Activated T-cell treated with anti-CD3 and anti-CD28 coated beads, Interleukin-2, amount 50 U/mL, for 72 hours (primary cell): ENCODE data around the gene SLC47A2. TPM values are rescaled to one million over a fixed set of nuclear protein-coding genes. Genes with fewer than 3 reads are reported as not detected.
"Not testable (repeated sequence)": the region's sequence is repeated elsewhere in the genome, so short reads cannot be mapped to it uniquely, and the experiment has no call there.

ENCODE experiments used
- ATAC-seq, 2 donors: fragments of 150-1000 bp; cut with Tn5 transposase; replicated peaks in 1 of 2; 2 replicates each; pipeline ENCODE4 v1.10.0; 2021; ENCODE audit warnings: moderate library complexity in 2 of 2, mild to moderate bottlenecking in 1 of 2
- DNase-seq, 2 donors: peaks; one replicate each; pipeline ENCODE4 v3.0.0; 2021 to 2022; ENCODE audit warnings: mixed read lengths in 1 of 2
- H3K27ac Mint-ChIP-seq: one replicate; pipeline ENCODE4 v1.8.0; 2022; ENCODE audit warnings: mild to moderate bottlenecking, moderate library complexity, mixed read lengths
- H3K27me3 Mint-ChIP-seq: one replicate; pipeline ENCODE4 v1.8.0; 2022; ENCODE audit warnings: low read depth, mixed read lengths
- H3K36me3 Mint-ChIP-seq, 2 donors: one replicate each; pipeline ENCODE4 v1.8.0; 2022; ENCODE audit warnings: mixed read lengths in 2 of 2, mild to moderate bottlenecking in 1 of 2; ENCODE audit not compliant: insufficient read depth in 2 of 2
- H3K4me1 Mint-ChIP-seq: one replicate; pipeline ENCODE4 v1.8.0; 2022; ENCODE audit warnings: low read depth, mixed read lengths
- H3K4me3 Mint-ChIP-seq, 2 donors: one replicate each; pipeline ENCODE4 v1.8.0; 2022; ENCODE audit warnings: mild to moderate bottlenecking in 2 of 2, mixed read lengths in 2 of 2, moderate library complexity in 2 of 2
- H3K9me3 Mint-ChIP-seq, 2 donors: one replicate each; pipeline ENCODE4 v1.8.0; 2022; ENCODE audit warnings: mixed read lengths in 2 of 2
- total RNA-seq, 2 donors: library from RNA; stranded (reverse); gene quantifications; one replicate each; pipeline ENCODE4 v1.2.3, GENCODE V29; 2022

Gene SLC47A2
- total RNA-seq, 2 donors from 2014 or later: not detected

GRCh38 chr17:19705771-19706770, 10.3 kb downstream of the SLC47A2 start:
- DNase-seq: no peak
- Mint-ChIP-seq H3K27ac (no peak overlapping the region), H3K4me1 (no peaks in the 10 kb centered on the region), H3K27me3 (no peaks in the 10 kb centered on the region), H3K36me3 (no peaks in the 10 kb centered on the region), H3K4me3 (no peak overlapping the region), H3K9me3 (no peaks in the 10 kb centered on the region)
- no peak for ATAC-seq

- ATAC-seq (no peak), DNase-seq (no peak)
- no peak overlapping the region for H3K4me3 Mint-ChIP-seq
- H3K27ac Mint-ChIP-seq: no peak overlapping the region
- no peaks in the 10 kb centered on the region for H3K9me3 Mint-ChIP-seq
- no peaks in the 10 kb centered on the region for H3K36me3 Mint-ChIP-seq
- no peaks in the 10 kb centered on the region for H3K27me3 Mint-ChIP-seq
- no peaks in the 10 kb centered on the region for H3K4me1 Mint-ChIP-seq
Observed at GRCh38 chr17:19705201-19705600, 11.2 kb downstream of the SLC47A2 start.

- Mint-ChIP-seq H3K27ac (no peak overlapping the region), H3K27me3 (no peaks in the 10 kb centered on the region), H3K9me3 (no peaks in the 10 kb centered on the region), H3K4me3 (no peak overlapping the region), H3K4me1 (no peaks in the 10 kb centered on the region), H3K36me3 (no peaks in the 10 kb centered on the region)
- ATAC-seq: no peak
- DNase-seq: no peak
Observed at GRCh38 chr17:19703828-19704613, 12.4 kb downstream of the SLC47A2 start.

- no peak for DNase-seq
- no peak for ATAC-seq
- no peaks in the 10 kb centered on the region for H3K36me3 Mint-ChIP-seq
- H3K4me1 Mint-ChIP-seq: no peaks in the 10 kb centered on the region
- no peak overlapping the region for H3K4me3 Mint-ChIP-seq
- no peaks in the 10 kb centered on the region for H3K27me3 Mint-ChIP-seq
- H3K9me3 Mint-ChIP-seq: no peaks in the 10 kb centered on the region
- H3K27ac Mint-ChIP-seq: no peak overlapping the region
Observed at GRCh38 chr17:19703106-19703827, 13.1 kb downstream of the SLC47A2 start.

- ATAC-seq: no peak
- no peak overlapping the region for H3K4me3 Mint-ChIP-seq
Observed at GRCh38 chr17:19702217-19702641, 14.2 kb downstream of the SLC47A2 start.

GRCh38 chr17:19686400-19687090, 29.8 kb downstream of the SLC47A2 start:
- no peak for ATAC-seq

More at GRCh38 chr17:19702217-19702641, 14.2 kb downstream of the SLC47A2 start:
- Mint-ChIP-seq H3K4me1 (no peaks in the 10 kb centered on the region), H3K27me3 (no peaks in the 10 kb centered on the region), H3K36me3 (no peaks in the 10 kb centered on the region), H3K27ac (no peak overlapping the region), H3K9me3 (no peaks in the 10 kb centered on the region)
- no peak for DNase-seq

GRCh38 chr17:19684909-19685580, 31.3 kb downstream of the SLC47A2 start:
- not testable (repeated sequence) for H3K4me3 Mint-ChIP-seq, H3K4me1 Mint-ChIP-seq, H3K36me3 Mint-ChIP-seq, ATAC-seq, H3K9me3 Mint-ChIP-seq, DNase-seq, H3K27ac Mint-ChIP-seq, H3K27me3 Mint-ChIP-seq

More at GRCh38 chr17:19686400-19687090, 29.8 kb downstream of the SLC47A2 start:
- H3K27me3 Mint-ChIP-seq: no peaks in the 10 kb centered on the region
- DNase-seq: no peak
- no peaks in the 10 kb centered on the region for H3K9me3 Mint-ChIP-seq
- no peaks in the 10 kb centered on the region for H3K36me3 Mint-ChIP-seq
- H3K27ac Mint-ChIP-seq: no peak overlapping the region
- H3K4me3 Mint-ChIP-seq: no peak overlapping the region
- H3K4me1 Mint-ChIP-seq: no peaks in the 10 kb centered on the region

GRCh38 chr17:19683117-19683516, 33.3 kb downstream of the SLC47A2 start:
- no peaks in the 10 kb centered on the region for H3K9me3 Mint-ChIP-seq
- no peak overlapping the region for H3K4me3 Mint-ChIP-seq
- ATAC-seq (no peak), DNase-seq (no peak)
- H3K36me3 Mint-ChIP-seq: no peaks in the 10 kb centered on the region
- H3K4me1 Mint-ChIP-seq: no peaks in the 10 kb centered on the region
- H3K27me3 Mint-ChIP-seq: no peaks in the 10 kb centered on the region
- no peak overlapping the region for H3K27ac Mint-ChIP-seq

- peaks cover 0 to 5% of the 10 kb centered on the region in 2 donors for H3K36me3 Mint-ChIP-seq
- H3K4me3 Mint-ChIP-seq: no peak overlapping the region
- H3K9me3 Mint-ChIP-seq: no peaks in the 10 kb centered on the region
- no peak overlapping the region for H3K27ac Mint-ChIP-seq
- no peaks in the 10 kb centered on the region for H3K4me1 Mint-ChIP-seq
- no peak for DNase-seq
- H3K27me3 Mint-ChIP-seq: no peaks in the 10 kb centered on the region
- ATAC-seq: no peak
Observed at GRCh38 chr17:19678581-19679453, 37.6 kb downstream of the SLC47A2 start.

GRCh38 chr17:19677736-19678379, 38.5 kb downstream of the SLC47A2 start:
- H3K36me3 Mint-ChIP-seq: peaks cover 0 to 5% of the 10 kb centered on the region in 2 donors
- ATAC-seq (no peak), DNase-seq (no peak)
- no peak overlapping the region for H3K4me3 Mint-ChIP-seq
- no peaks in the 10 kb centered on the region for H3K27me3 Mint-ChIP-seq
- no peak overlapping the region for H3K27ac Mint-ChIP-seq
- H3K9me3 Mint-ChIP-seq: no peaks in the 10 kb centered on the region
- H3K4me1 Mint-ChIP-seq: no peaks in the 10 kb centered on the region

- peaks cover 0 to 5% of the 10 kb centered on the region in 2 donors for H3K36me3 Mint-ChIP-seq
- no peak overlapping the region for H3K4me3 Mint-ChIP-seq
- DNase-seq (no peak), ATAC-seq (no peak)
- no peaks in the 10 kb centered on the region for H3K9me3 Mint-ChIP-seq
- no peaks in the 10 kb centered on the region for H3K27me3 Mint-ChIP-seq
- H3K4me1 Mint-ChIP-seq: no peaks in the 10 kb centered on the region
- no peak overlapping the region for H3K27ac Mint-ChIP-seq
Observed at GRCh38 chr17:19676896-19677295, 39.5 kb downstream of the SLC47A2 start.
